AG20443 (cell line): ENCODE results near the gene LGALS14.

Experiments used
- DNase-seq: peaks from one replicate; pipeline ENCODE4 v3.0.0; 2012; ENCODE audit warnings: low spot score, mixed read lengths

Gene LGALS14

DNA sequence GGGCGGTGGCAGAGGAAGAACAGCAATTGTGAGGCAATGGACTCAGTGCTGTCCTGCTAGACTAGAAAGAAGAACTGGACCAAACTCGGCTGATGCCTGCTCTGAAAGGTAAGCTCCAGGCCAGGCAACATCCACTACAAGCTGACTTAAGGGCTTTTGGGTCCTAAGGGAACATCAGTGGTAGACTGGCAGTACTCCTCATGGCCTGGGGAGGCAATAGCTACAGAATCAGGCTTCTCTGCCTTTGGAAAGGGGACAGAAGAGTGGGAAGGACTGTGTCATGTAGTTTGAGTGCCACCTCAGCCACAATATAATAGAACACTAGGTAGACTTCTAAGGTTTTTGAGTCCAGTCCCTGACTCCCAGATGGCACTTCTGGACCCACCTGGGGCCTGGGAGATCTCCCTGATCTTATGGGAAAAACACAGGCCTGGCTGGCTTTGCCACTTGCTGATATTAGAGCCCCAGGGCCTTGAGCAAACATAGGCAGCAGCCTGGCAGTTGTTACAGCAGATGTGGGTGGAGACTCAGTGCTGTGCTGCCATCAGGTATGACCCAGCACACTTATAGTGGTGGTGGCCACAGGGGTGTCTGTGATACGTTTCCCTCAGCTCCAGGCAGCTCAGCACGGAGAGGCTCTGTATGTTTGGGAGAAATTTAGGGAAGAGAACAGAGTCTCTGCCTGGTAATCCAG, 42.7 kb downstream of the LGALS14 start:
- DNase-seq, result no peak

DNA sequence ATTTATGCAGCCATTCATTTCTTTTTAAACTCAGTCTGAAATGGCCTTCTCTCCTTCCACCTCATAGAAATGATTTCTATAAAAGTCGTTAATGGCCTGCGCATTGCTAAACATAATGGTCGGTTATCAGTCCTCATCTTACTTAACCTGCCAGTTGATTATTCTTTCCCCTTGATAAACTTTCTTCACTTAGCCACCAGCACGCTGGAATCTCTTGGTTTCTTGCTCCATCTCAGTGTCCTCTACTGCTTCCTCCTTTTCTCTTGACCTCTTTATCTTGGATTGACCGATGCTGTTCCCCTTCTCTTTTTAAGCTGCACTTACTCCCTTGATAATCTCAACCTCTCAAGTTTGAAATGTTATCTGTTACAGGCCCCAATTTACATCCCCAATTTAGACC, 45.7 kb downstream of the LGALS14 start:
- no peak for DNase-seq

DNA sequence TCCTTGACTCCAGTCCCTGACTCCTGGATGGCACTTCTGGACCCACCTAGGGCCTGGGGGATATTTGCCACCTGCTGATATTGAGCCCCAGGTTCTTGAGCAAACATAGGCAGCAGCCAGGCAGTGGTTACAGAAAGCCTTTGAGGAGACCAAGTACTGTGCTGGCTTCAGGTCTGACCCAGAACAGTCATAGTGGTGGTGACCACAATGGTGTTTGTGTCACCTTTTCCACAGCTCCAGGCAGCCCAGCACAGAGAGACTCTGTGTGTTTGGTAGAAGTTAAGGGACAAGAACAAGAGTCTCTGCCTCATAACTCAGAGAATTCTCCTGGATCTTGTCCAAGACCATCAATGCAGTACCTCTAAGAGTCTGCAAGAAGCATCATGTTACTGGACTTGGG, 48.1 kb downstream of the LGALS14 start:
- DNase-seq, result no peak

DNA sequence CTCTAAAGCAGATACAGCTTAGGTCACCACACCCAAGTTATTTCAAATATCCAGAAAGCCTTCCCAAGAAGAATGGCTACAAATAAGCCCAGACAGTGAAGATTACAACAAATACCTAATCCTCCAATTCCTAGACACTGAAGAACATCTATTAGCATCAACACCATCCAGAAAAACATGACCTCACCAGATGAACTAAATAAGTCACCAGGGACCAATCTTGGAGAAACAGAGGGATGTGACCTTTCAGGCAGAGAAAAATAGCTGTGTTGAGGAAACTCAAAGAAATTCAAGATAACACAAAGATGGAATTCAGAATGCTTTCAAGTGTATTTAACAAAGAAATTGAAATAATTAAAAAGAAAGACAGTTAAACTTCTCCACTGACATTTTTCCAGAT, 48.5 kb downstream of the LGALS14 start:
- DNase-seq, result no peak

DNA sequence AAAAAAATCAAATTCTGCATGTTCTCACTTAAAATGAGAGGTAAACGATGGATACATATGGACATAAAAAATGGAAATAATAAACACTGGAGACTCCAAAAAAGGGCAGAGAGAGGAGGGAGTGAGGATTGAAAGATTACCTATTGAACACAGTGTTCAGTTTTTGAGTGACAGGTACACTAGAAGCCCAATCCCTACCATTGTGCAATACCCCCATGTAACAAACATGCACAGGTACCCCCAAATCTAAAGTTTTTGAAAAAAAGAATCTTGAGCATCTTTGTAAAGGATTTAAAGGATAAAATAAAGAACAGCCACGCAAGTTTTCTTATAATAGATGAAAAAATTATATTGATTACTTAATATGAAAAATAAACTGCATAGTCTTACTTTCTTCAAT, 50.3 kb downstream of the LGALS14 start:
- DNase-seq, result no peak

DNA sequence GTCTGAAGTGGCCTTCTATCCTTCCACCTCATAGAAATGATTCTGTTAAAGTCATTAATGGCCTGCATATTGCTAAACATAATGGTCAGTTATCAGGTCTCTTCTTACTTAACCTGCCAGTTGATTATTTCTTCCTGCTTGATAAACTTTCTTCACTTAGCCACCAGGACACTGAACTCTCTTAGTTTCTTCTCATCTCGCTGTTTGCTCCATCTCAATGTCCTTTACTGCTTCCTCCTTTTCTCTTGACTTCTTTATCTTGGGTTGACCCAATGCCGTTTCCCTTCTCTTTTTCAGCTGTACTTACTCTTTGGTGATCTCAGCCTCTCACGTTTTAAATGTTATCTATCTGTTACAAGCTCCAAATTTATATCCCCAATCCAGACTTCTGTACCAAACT, 50.7 kb downstream of the LGALS14 start:
- DNase-seq, result no peak
